K562 (cell line): ENCODE measurements around the gene GHR. TPM values are rescaled to one million over a fixed set of nuclear protein-coding genes. Genes with fewer than 3 reads are reported as not detected.

Experiments
- ATAC-seq: fragments of 200-7000 bp; cut with Tn5 transposase; 3 replicates; pipeline ENCODE4 v1.9.1; 2020; ENCODE audit warnings: moderate library complexity
- BruUV-seq: library from RNA; stranded (reverse); fragments of 400-500 nt; replicated peaks from 2 replicates; lab custom pipeline; 2021; lab: Mats Ljungman, UMichigan
- CTCF ChIA-PET: fragments of 300-600 bp; formaldehyde crosslinking; extraction: SDS; loops from one replicate; lab custom pipeline; 2021; ENCODE audit warnings: low intra/inter-chr PET ratio; lab: Yijun Ruan, JAX
- POLR2A ChIA-PET: fragments of 300-600, 350-650 bp; sonication (Branson Sonifier 250); formaldehyde crosslinking; extraction: SDS; loops from one replicate; lab custom pipeline; 2021; ENCODE audit warnings: antibody characterized with exemption, inconsistent platforms; lab: Yijun Ruan, JAX
- DNase-seq, 4 experiments: peaks; one replicate each; pipeline versions ENCODE4 v3.0.0 to v3.0.0-alpha.2; 2011 to 2018; ENCODE audit warnings: low spot score in 3 of 4, mixed read lengths in 3 of 4; ENCODE audit errors: extremely low read depth in 1 of 4
- FAIRE-seq: peaks from 2 replicates; lab custom pipeline; 2011; peaks lifted over from hg19 to GRCh38; lab: Jason Lieb, UNC
- H2AFZ ChIP-seq: 2 replicates; pipeline ENCODE4 v1.6.0; 2011; ENCODE audit warnings: low read depth, low read length, control low read depth, inconsistent platforms
- H3K27ac ChIP-seq: fragments of 200-600 bp; 3 replicates; pipeline ENCODE4 v1.8.0; 2011; ENCODE audit warnings: low read depth, mild to moderate bottlenecking, control low read depth, inconsistent platforms, low read length, moderate library complexity, mixed read lengths; ENCODE audit errors: extremely low read depth
- H3K27me3 ChIP-seq, 2 experiments: fragments of 300-600 bp in 1 of 2; 2 replicates in 1 of 2; 3 replicates in 1 of 2; pipeline versions ENCODE4 v1.6.0 to v1.8.0; 2011; ENCODE audit warnings: inconsistent platforms in 2 of 2, low read length in 2 of 2, mild to moderate bottlenecking in 1 of 2, mixed read lengths in 1 of 2, moderate library complexity in 1 of 2; ENCODE audit not compliant: control insufficient read depth in 2 of 2, insufficient read depth in 2 of 2
- H3K36me3 ChIP-seq: fragments of 300-600 bp; 3 replicates; pipeline ENCODE4 v1.8.0; 2011; ENCODE audit warnings: mild to moderate bottlenecking, low read length, inconsistent platforms; ENCODE audit not compliant: control insufficient read depth, insufficient read depth
- H3K4me1 ChIP-seq, 2 experiments: fragments of 200-600 bp in 1 of 2; replicated peaks in 1 of 2; 2 replicates in 1 of 2; 3 replicates in 1 of 2; pipeline versions ENCODE4 v1.5.1 to v1.8.0; 2011; ENCODE audit warnings: inconsistent platforms in 2 of 2, low read length in 2 of 2, mild to moderate bottlenecking in 1 of 2, mixed read lengths in 1 of 2, moderate library complexity in 1 of 2; ENCODE audit not compliant: control insufficient read depth in 2 of 2, insufficient read depth in 2 of 2
- H3K4me2 ChIP-seq: 2 replicates; pipeline ENCODE4 v1.6.1; 2011; ENCODE audit warnings: low read length, control low read depth, inconsistent platforms, mixed read lengths; ENCODE audit not compliant: insufficient read depth
- H3K4me3 ChIP-seq: fragments of 200-600 bp; sonication (generic), shearing (Covaris generic); 2 replicates; pipeline ENCODE4 v1.5.1; 2016; ENCODE audit warnings: control low read depth, inconsistent platforms
- H3K79me2 ChIP-seq: fragments of 200-600 bp; 3 replicates; pipeline ENCODE4 v1.8.0; 2011; ENCODE audit warnings: low read length, inconsistent platforms; ENCODE audit not compliant: control insufficient read depth, insufficient read depth
- H3K9ac ChIP-seq, 2 experiments: 2 replicates each; pipeline versions ENCODE4 v1.6.0 to v1.6.1; 2011; ENCODE audit warnings: low read depth in 2 of 2, low read length in 2 of 2, control low read depth in 1 of 2, inconsistent platforms in 1 of 2, mild to moderate bottlenecking in 1 of 2, mixed read lengths in 1 of 2; ENCODE audit not compliant: insufficient read depth in 1 of 2
- H3K9me1 ChIP-seq: one replicate; pipeline ENCODE4 v1.6.0; 2011; ENCODE audit warnings: inconsistent platforms, mild to moderate bottlenecking, low read length, moderate library complexity; ENCODE audit not compliant: control insufficient read depth, insufficient read depth
- H3K9me3 ChIP-seq: replicated peaks from 2 replicates; pipeline ENCODE4 v1.5.1; 2011; ENCODE audit warnings: low read depth, low read length, inconsistent platforms; ENCODE audit not compliant: control insufficient read depth, insufficient read depth
- H4K20me1 ChIP-seq: replicated peaks from 2 replicates; pipeline ENCODE4 v1.6.1; 2011; ENCODE audit warnings: low read length, inconsistent platforms, mixed read lengths; ENCODE audit not compliant: control insufficient read depth, insufficient read depth
- C11orf30 ChIP-seq: fragments of 450-650 bp; IDR thresholded peaks from 2 replicates; pipeline ENCODE4 v1.6.1; 2016; ENCODE audit warnings: low read depth, mild to moderate bottlenecking
- CREB1 ChIP-seq, 2 experiments: sonication (generic) in 1 of 2; formaldehyde crosslinking in 1 of 2; IDR thresholded peaks; 2 replicates each; pipeline versions ENCODE4 v1.6.1 to v1.8.0; 2012 to 2022; ENCODE audit warnings: inconsistent platforms in 1 of 2, mild to moderate bottlenecking in 1 of 2, missing genetic modification reagents in 1 of 2, moderate library complexity in 1 of 2
- DNMT1 ChIP-seq: fragments of 450-650 bp; IDR thresholded peaks from 2 replicates; pipeline ENCODE4 v1.6.1; 2016; ENCODE audit warnings: antibody characterized with exemption, mild to moderate bottlenecking
- FOXJ3 ChIP-seq: sonication (generic); formaldehyde crosslinking; IDR thresholded peaks from 2 replicates; pipeline ENCODE4 v1.4.0; 2020; ENCODE audit warnings: mild to moderate bottlenecking, missing genetic modification reagents
- HDAC1 ChIP-seq, 2 experiments: fragments of 450-650 bp; IDR thresholded peaks; 2 replicates each; pipeline ENCODE4 v1.6.1; 2016 to 2017; ENCODE audit warnings: inconsistent platforms in 1 of 2, mild to moderate bottlenecking in 1 of 2, moderate library complexity in 1 of 2
- HDAC2 ChIP-seq: fragments of 450-650 bp; IDR thresholded peaks from 2 replicates; pipeline ENCODE4 v1.6.1; 2016; ENCODE audit warnings: mild to moderate bottlenecking
- HMGXB4 ChIP-seq: sonication (generic); formaldehyde crosslinking; IDR thresholded peaks from 2 replicates; pipeline ENCODE4 v1.8.1; 2023; ENCODE audit warnings: mild to moderate bottlenecking, missing genetic modification reagents
- NCOA2 ChIP-seq, 2 experiments: fragments of 450-650 bp; IDR thresholded peaks; 2 replicates each; pipeline ENCODE4 v1.6.1; 2018; ENCODE audit warnings: mild to moderate bottlenecking in 2 of 2, moderate library complexity in 1 of 2; ENCODE audit not compliant: partially characterized antibody in 2 of 2
- NFXL1 ChIP-seq: fragments of 450-650 bp; formaldehyde crosslinking; IDR thresholded peaks from 2 replicates; pipeline ENCODE4 v1.4.0; 2021; ENCODE audit warnings: mild to moderate bottlenecking
- RUNX1 ChIP-seq: sonication (generic); IDR thresholded peaks from 2 replicates; pipeline ENCODE4 v1.6.1; 2016; ENCODE audit warnings: antibody characterized with exemption, low read depth
- ZBTB2 ChIP-seq: fragments of 450-650 bp; IDR thresholded peaks from 2 replicates; pipeline ENCODE4 v1.6.1; 2016; ENCODE audit warnings: antibody characterized with exemption
- WGBS: fragments of 100-300 bp; shearing (Covaris generic); methylation state at CpG from one replicate; pipeline ENCODE4 v1.1.6; 2016; ENCODE audit warnings: low coverage, mixed read lengths; ENCODE audit not compliant: insufficient coverage; ENCODE audit errors: missing lambda C conversion rate; 5-methylcytosine and 5-hydroxymethylcytosine counted together
- in situ Hi-C: fragments of 300-500 bp; cut with MboI; formaldehyde crosslinking; loops from 4 replicates; pipeline ENCODE4 v1.15.0; 2018; ENCODE audit warnings: inconsistent platforms, mixed read lengths
- intact Hi-C: fragments of 100-400 bp; cut with micrococcal nuclease; formaldehyde crosslinking; loops from 2 replicates; pipeline ENCODE4 v1.14.2; 2022
- polyA plus RNA-seq, 8 experiments: library from polyadenylated mRNA; depleted of rRNA in 4 of 8; stranded (reverse) in 5 of 8; unstranded in 3 of 8; fragments of >200 nt; fragmentation: Nextera tagmentation in 2 of 8; fragmentation: Illumina TruSeq in 1 of 8; extraction: Ambion mirVana in 2 of 8; extraction: Trizol in 1 of 8; gene quantifications; 2 replicates each; pipeline versions ENCODE4 v1.2.1 to v1.2.3, GENCODE V29; 2011 to 2014; ENCODE audit warnings: inconsistent platforms in 1 of 8, missing spikeins in 1 of 8
- total RNA-seq, 7 experiments: library from RNA; depleted of rRNA in 6 of 7; stranded (reverse); fragments of >200 nt in 6 of 7; fragmentation: Illumina TruSeq in 2 of 7; extraction: Trizol in 2 of 7; gene quantifications; 2 replicates each; pipeline versions ENCODE4 v1.2.1 to v1.2.3, GENCODE V29; 2011 to 2021; ENCODE audit warnings: low replicate concordance in 1 of 7
- TF ChIP-seq, protein P1 (sequence below): sonication (generic); formaldehyde crosslinking; IDR thresholded peaks from 2 replicates; pipeline ENCODE4 v1.8.1; 2023; ENCODE audit warnings: mild to moderate bottlenecking, missing genetic modification reagents
- TF ChIP-seq, protein P2 (sequence below), 3 experiments: IDR thresholded peaks in 2 of 3; conservative IDR thresholded peaks in 1 of 3; 2 replicates each; pipeline ENCODE4 v1.5.1; 2011 to 2012; ENCODE audit warnings: low read length in 3 of 3, mild to moderate bottlenecking in 3 of 3, control low read depth in 2 of 3, improper control_type of control experiment in 1 of 3, inconsistent platforms in 1 of 3, low read depth in 1 of 3, mixed read lengths in 1 of 3, moderate library complexity in 1 of 3; ENCODE audit not compliant: insufficient read depth in 2 of 3

GHR gene
- total and polyA plus RNA-seq, 9 of the 15 experiments (the other 6 are each of a cell fraction or from before 2014, with no cell fraction given) = 0.01 to 0.13 (median 0.07) TPM; not detected in 5

DNA sequence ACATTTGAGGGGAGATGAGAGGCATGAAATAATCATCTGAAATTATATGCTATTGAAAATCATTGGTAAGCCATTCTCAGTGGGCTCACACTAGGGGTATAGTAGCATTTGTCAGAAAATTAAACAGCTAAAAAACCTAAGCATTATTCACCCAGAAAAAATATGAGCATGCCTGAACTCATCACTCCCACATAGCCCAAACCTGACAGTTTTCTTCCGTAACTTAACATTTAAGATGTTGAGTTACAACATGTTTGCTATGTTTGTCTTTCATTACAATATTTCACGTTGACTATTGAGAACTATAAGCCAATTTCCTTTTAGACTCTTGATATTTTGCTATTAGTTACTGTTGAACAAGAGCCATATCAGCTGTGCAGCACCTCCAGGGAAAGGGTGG lies 23.5 kb upstream of the GHR start (continued):
- no peak for TF ChIP-seq FOXJ3
- no peak for TF ChIP-seq HMGXB4 (CRISPR knock-in tag)
- TF ChIP-seq, protein P1, sequence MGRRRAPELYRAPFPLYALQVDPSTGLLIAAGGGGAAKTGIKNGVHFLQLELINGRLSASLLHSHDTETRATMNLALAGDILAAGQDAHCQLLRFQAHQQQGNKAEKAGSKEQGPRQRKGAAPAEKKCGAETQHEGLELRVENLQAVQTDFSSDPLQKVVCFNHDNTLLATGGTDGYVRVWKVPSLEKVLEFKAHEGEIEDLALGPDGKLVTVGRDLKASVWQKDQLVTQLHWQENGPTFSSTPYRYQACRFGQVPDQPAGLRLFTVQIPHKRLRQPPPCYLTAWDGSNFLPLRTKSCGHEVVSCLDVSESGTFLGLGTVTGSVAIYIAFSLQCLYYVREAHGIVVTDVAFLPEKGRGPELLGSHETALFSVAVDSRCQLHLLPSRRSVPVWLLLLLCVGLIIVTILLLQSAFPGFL (CRISPR knock-in tag) = no peak
- TF ChIP-seq HDAC1 (IDR thresholded peaks at IDR 0.05) = no peak
- no peak for TF ChIP-seq ZBTB2

- Histone ChIP-seq H3K9me1 (no peaks in the 10 kb centered on the region), H3K4me3 (no peak overlapping the region), H3K9ac (no peak overlapping the region), H3K27ac (no peak overlapping the region), H3K36me3 (no peaks in the 10 kb centered on the region), H3K9me3 (no peaks in the 10 kb centered on the region), H2AFZ (no peak overlapping the region), H3K4me2 (no peak overlapping the region), H4K20me1 (no peaks in the 10 kb centered on the region), H3K79me2 (no peaks in the 10 kb centered on the region), H3K27me3 (no peaks in the 10 kb centered on the region), H3K4me1 (no peaks in the 10 kb centered on the region)
- intact Hi-C loops (no loop called here), in situ Hi-C loops (no loop called here)
- DNase-seq = no peak
- 0% methylated on average over 3 of the region's 3 CpGs for WGBS
- ATAC-seq = no peak
- no TSS peak for BruUV-seq
- POLR2A ChIA-PET = no interaction called here
- CTCF ChIA-PET = no interaction called here
- no peak for FAIRE-seq
- TF ChIP-seq FOXJ3 (no peak), HDAC2 (no peak), CREB1 (IDR thresholded peaks at IDR 0.05) (no peak), CREB1 (CRISPR knock-in tag; IDR thresholded peaks at IDR 0.05) (no peak), NFXL1 (CRISPR knock-in tag) (no peak), DNMT1 (no peak), C11orf30 (peak; percentile 41; the same call in 1 of the 2 replicates), RUNX1 (no peak), NCOA2 (IDR thresholded peaks at IDR 0.05; ENCODE audit: partially characterized antibody in 2 of 2) (no peak)
- TF ChIP-seq, protein P2, sequence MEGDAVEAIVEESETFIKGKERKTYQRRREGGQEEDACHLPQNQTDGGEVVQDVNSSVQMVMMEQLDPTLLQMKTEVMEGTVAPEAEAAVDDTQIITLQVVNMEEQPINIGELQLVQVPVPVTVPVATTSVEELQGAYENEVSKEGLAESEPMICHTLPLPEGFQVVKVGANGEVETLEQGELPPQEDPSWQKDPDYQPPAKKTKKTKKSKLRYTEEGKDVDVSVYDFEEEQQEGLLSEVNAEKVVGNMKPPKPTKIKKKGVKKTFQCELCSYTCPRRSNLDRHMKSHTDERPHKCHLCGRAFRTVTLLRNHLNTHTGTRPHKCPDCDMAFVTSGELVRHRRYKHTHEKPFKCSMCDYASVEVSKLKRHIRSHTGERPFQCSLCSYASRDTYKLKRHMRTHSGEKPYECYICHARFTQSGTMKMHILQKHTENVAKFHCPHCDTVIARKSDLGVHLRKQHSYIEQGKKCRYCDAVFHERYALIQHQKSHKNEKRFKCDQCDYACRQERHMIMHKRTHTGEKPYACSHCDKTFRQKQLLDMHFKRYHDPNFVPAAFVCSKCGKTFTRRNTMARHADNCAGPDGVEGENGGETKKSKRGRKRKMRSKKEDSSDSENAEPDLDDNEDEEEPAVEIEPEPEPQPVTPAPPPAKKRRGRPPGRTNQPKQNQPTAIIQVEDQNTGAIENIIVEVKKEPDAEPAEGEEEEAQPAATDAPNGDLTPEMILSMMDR (IDR thresholded peaks at IDR 0.05 in 2 of 3, conservative IDR thresholded peaks at IDR 0.05 in 1 of 3; ENCODE audit: insufficient read depth in 2 of 3, low read depth in 1 of 3, low read length in 3 of 3) = no peak
Observed at GRCh38 chr5:42400474-42400873, 22.8 kb upstream of the GHR start.
